Heart right ventricle (tissue), 16 donors: ENCODE measurements around the gene EFCAB11. TPM values are rescaled to one million over a fixed set of nuclear protein-coding genes. Genes with fewer than 3 reads are reported as not detected.

Source experiments
- ATAC-seq, 8 donors: fragments of 200-7000 bp; cut with Tn5 transposase; one replicate each; pipeline ENCODE4 v1.9.1; 2020; ENCODE audit warnings: mild to moderate bottlenecking in 8 of 8, moderate library complexity in 8 of 8, moderate number of reproducible peaks in 1 of 8
- DNase-seq, 2 donors: peaks; one replicate each; pipeline ENCODE4 v3.0.0-alpha.2; 2020
- H3K27ac ChIP-seq, 10 donors: fragments of 200-600 bp; sonication (generic) in 2 of 10; one replicate each; pipeline versions ENCODE4 v1.5.0 to v1.8.0; 2020 to 2022; ENCODE audit warnings: mild to moderate bottlenecking in 3 of 10
- H3K27me3 ChIP-seq, 7 donors: fragments of 200-600 bp; one replicate each; pipeline ENCODE4 v1.8.0; 2021 to 2022; ENCODE audit warnings: mild to moderate bottlenecking in 2 of 7
- H3K36me3 ChIP-seq, 9 donors: fragments of 200-600 bp; sonication (generic) in 1 of 9; one replicate each; pipeline versions ENCODE4 v1.5.0 to v1.8.0; 2020 to 2022; ENCODE audit warnings: mild to moderate bottlenecking in 2 of 9
- H3K4me1 ChIP-seq, 9 donors: fragments of 200-600 bp; sonication (generic) in 1 of 9; one replicate each; pipeline versions ENCODE4 v1.5.0 to v1.8.0; 2020 to 2022; ENCODE audit warnings: mild to moderate bottlenecking in 4 of 9
- H3K4me3 ChIP-seq, 10 donors: fragments of 200-600 bp; sonication (generic) in 2 of 10; one replicate each; pipeline versions ENCODE4 v1.5.0 to v1.8.0; 2020 to 2022; ENCODE audit warnings: mild to moderate bottlenecking in 7 of 10, moderate library complexity in 2 of 10
- H3K9me3 ChIP-seq, 11 donors: fragments of 200-600 bp in 10 of 11; sonication (generic) in 2 of 11; one replicate each; pipeline versions ENCODE4 v1.5.0 to v1.8.0; 2013 to 2022; ENCODE audit warnings: mild to moderate bottlenecking in 2 of 11, control low read depth in 1 of 11, moderate library complexity in 1 of 11
- CTCF ChIP-seq, 9 donors: fragments of 200-600 bp; sonication (generic) in 2 of 9; IDR thresholded peaks; one replicate each; pipeline versions ENCODE4 v1.5.0 to v1.8.0; 2021 to 2022; ENCODE audit warnings: antibody characterized with exemption in 9 of 9, mild to moderate bottlenecking in 5 of 9, moderate library complexity in 1 of 9
- WGBS, 2 donors: extraction: QIAGEN DNeasy Blood & Tissue Kit; methylation state at CpG; one replicate each; pipeline ENCODE4 v1.1.7; 2013; ENCODE audit warnings: inconsistent platforms in 1 of 2; 5-methylcytosine and 5-hydroxymethylcytosine counted together
- intact Hi-C, 10 donors: fragments of 100-400 bp; cut with DNase I; formaldehyde crosslinking; loops; one replicate each; pipeline versions ENCODE4 v1.11.1 to v1.14.2; 2022
- polyA plus RNA-seq, 2 donors: library from polyadenylated mRNA; stranded (reverse); fragments of 200-250 nt; gene quantifications; one replicate each; pipeline ENCODE4 v1.2.3, GENCODE V29; 2013
- total RNA-seq, 10 donors: library from RNA; stranded (reverse); fragmentation: NEBNext Ultra II Directional in 3 of 10; extraction: Animal tissue kit (Norgen Biotek cat#: 25700) in 3 of 10; gene quantifications; one replicate each; pipeline versions ENCODE4 v1.2.1 to v1.2.4, GENCODE V29; 2021 to 2023
- donor health status: Arrhythmogenic right ventricular cardiomyopathy.
- donor health status: ischemic (EF 13 %, LVEDD 7.1; RV severe dilation, severe dysfunction).
- donor health status: healthy with polysubstance abuse.
- donor health status: DM: no; HTN: yes; CAD: no.
- donor health status: DM: no; HTN: no; CAD: no.
- donor health status: ischemic (EF 25% LVEDD 6.9; RV normal size, moderate dysfunction).
- donor health status: ischemic (EF 25% LVEDD 5.7; RV mildly dilated, moderate dysfunction).
- donor health status: healthy.
- donor health status: DM: yes; HTN: yes; CAD: no.
- donor health status: Ischemic cardiomyopathy.
- donor health status: ischemic (EF 35%, LVEDD 5.7; RV mildly dilated, moderate dysfunction).
- donor health status: nonischemic (EF 11% LVEDD 7.7; RV severe dilation, severe dysfunction).
- donor health status: DM: yes; HTN: yes; CAD: no.
- donor health status: PGD.
- donor health status: ischemic (EF 29% LVEDD 5.4; RV normal size, mild dysfunction).
- donor health status: nonischemic (EF 23%, LVEDD 6.1; RV moderate dilation, normal function).

The EFCAB11 gene
- total and polyA plus RNA-seq, 12 donors: 0.95 to 6.7 (median 3.4) TPM

- Histone ChIP-seq H3K27ac (no peak overlapping the region), H3K9me3 (no peaks in the 10 kb centered on the region), H3K4me3 (no peak overlapping the region), H3K27me3 (no peaks in the 10 kb centered on the region), H3K4me1 (no peaks in the 10 kb centered on the region), H3K36me3 (no peaks in the 10 kb centered on the region)
- 92% methylated on average over 4 of the region's 4 CpGs for WGBS, 2 donors
- intact Hi-C loops: loop anchor here in 1 of 10 donors (10.0 kb wide), 1 partner anchor 117 kb away; no protein-coding TSS in a partner anchor
- no peak for DNase-seq
- TF ChIP-seq CTCF (IDR thresholded peaks at IDR 0.05): no peak
- no peak for ATAC-seq
These were observed 167.0 kb downstream of the EFCAB11 start for GRCh38 chr14:89787525-89787924.

GRCh38 chr14:89781046-89781445 is 173.5 kb downstream of the EFCAB11 start:
- H3K36me3 ChIP-seq: no peaks in the 10 kb centered on the region
- H3K9me3 ChIP-seq: no peaks in the 10 kb centered on the region
- DNase-seq (no peak), ATAC-seq (no peak)
- TF ChIP-seq CTCF (IDR thresholded peaks at IDR 0.05): no peak
- no peak overlapping the region for H3K4me3 ChIP-seq
- WGBS, 2 donors: 91 to 94% methylated on average over 4 of the region's 4 CpGs
- intact Hi-C loops: loop anchor here in 1 of 10 donors (10.0 kb wide), 1 partner anchor 124 kb away; no protein-coding TSS in a partner anchor
- H3K27ac ChIP-seq: no peak overlapping the region
- H3K27me3 ChIP-seq: no peaks in the 10 kb centered on the region
- peaks cover 0 to 1% (median 0%) of the 10 kb centered on the region in 9 donors for H3K4me1 ChIP-seq

GRCh38 chr14:89779707-89780106 is 174.8 kb downstream of the EFCAB11 start:
- intact Hi-C loops: loop anchor here in 3 of 10 donors (10.0 kb wide), 3 partner anchors 125 to 755 kb away; no protein-coding TSS in a partner anchor
- Histone ChIP-seq H3K4me3 (no peak overlapping the region), H3K9me3 (no peaks in the 10 kb centered on the region), H3K4me1 (peaks cover 0 to 12% (median under 1%) of the 10 kb centered on the region in 9 donors), H3K27me3 (no peaks in the 10 kb centered on the region), H3K36me3 (no peaks in the 10 kb centered on the region), H3K27ac (no peak overlapping the region)
- no peak for TF ChIP-seq CTCF (IDR thresholded peaks at IDR 0.05)
- DNase-seq: no peak
- no peak for ATAC-seq
- 74 to 75% methylated on average over 7 to 8 of the region's 8 CpGs for WGBS, 2 donors

- no peak for TF ChIP-seq CTCF (IDR thresholded peaks at IDR 0.05)
- Histone ChIP-seq H3K27ac (no peak overlapping the region), H3K27me3 (no peaks in the 10 kb centered on the region), H3K9me3 (no peaks in the 10 kb centered on the region), H3K4me3 (no peak overlapping the region), H3K4me1 (peaks cover 0 to 26% (median 7%) of the 10 kb centered on the region in 9 donors), H3K36me3 (no peaks in the 10 kb centered on the region)
- intact Hi-C loops: loop anchor here in 2 of 10 donors (10.0 kb wide), 2 partner anchors 331 to 751 kb away; no protein-coding TSS in a partner anchor
- ATAC-seq: no peak
- 81 to 91% methylated on average over 3 of the region's 3 CpGs for WGBS, 2 donors
- DNase-seq: no peak
These were observed 178.6 kb downstream of the EFCAB11 start for GRCh38 chr14:89775946-89776345.
